Fibroblast of skin of back (primary cell): ENCODE data around the gene GPR171.
"Not testable (repeated sequence)": the region's sequence is repeated elsewhere in the genome, so short reads cannot be mapped to it uniquely, and the experiment has no call there.

Experiments used
- DNase-seq: peaks from one replicate; pipeline ENCODE4 v3.0.0-alpha.2; 2013

Gene GPR171

DNA sequence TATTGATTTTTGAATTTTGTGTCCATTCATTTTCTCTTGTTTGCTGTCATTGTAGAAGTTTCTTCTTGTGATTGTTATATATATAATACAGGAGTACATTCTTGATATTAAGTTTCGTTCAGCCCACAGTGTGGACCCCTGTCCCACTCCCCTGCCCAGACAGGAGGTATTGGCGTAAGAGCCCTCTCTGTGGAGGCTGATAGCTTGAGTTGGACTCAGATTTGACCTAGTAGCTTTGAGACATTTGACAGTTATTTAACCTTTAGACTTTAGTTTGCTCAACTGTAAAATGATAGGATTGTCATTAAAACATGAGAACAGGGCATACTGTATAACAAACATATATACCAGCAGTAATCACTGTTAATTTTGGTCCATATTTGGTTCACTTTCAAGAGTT lies 27.1 kb downstream of the GPR171 start:
- no peak for DNase-seq

- no peak for DNase-seq
These were observed 28.7 kb downstream of the GPR171 start for GRCh38 chr3:151174351-151174750.

- DNase-seq: peak; percentile 6
These were observed 31.8 kb downstream of the GPR171 start for GRCh38 chr3:151171145-151171757.

DNA sequence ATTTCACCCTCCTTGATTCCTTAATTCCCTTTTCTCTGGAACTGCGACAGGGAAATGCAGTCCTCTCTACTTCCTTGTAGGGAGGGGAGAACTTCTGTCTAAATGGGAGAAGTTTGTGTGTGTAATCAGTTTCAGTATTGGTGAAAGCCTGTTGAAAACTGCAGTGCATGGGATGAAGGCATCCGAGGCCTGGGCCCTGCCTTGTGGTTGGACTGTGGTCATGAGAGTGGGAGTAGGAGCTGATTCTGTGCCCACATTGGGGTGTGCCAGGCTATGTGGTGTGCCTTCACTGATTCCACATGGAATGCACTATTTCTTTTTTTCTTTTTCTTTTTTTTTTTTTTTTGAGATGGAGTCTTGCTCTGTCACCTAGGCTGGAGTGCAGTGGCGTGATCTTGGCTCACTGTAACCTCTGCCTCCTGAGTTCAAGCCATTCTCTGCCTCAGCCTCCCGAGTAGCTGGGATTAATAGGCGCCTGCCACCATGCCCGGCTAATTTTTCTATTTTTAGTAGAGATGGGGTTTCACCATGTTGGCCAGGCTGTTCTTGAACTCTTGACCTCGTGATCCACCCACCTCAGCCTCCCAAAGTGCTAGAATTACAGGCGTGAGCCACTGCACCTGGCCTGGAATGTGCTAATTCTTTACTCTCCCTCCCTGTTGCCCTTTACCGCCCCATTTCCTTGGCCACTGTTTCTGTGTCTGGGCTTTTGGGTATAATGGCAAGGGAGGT lies 32.9 kb downstream of the GPR171 start:
- DNase-seq: not testable (repeated sequence)

- DNase-seq: no peak
These were observed 33.6 kb downstream of the GPR171 start for GRCh38 chr3:151169262-151169947.

DNA sequence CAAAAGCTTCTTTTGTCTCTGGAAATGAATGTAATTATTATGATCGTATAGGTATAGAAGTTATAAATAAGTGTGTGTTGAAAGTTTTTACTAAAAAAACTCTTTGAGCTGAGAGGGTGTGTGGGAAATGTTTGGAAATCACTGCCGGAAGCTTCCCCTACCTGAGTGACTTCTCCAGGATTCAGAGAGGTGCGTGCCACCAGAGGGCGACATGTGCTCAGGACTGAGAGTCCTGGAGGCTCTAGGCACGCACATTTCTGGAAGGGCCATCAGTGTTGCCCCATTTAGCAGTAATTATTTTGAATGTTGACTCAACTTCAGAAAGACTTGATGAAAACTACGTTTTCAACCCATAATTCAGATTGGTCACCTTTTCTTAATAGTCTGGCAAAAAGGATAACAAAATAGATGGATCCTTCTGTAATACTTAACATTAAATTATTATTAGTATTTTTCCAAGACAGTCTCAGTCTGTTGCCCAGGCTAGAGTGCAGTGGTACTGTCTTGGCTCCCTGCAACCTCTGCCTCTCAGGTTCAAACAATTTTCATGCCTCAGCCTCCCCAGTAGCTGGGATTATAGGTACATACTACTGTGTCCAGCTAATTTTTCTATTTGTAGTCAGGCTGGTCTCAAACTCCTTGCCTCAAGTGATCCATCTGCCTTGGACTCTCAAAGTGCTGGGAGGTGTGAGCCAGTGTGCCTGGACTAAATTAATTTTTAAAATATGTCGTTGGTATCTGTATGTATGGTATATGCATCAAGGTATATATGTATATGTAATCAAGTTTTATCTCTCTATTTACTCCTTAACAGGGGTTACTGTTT lies 34.5 kb downstream of the GPR171 start:
- peak; percentile 66 for DNase-seq

DNA sequence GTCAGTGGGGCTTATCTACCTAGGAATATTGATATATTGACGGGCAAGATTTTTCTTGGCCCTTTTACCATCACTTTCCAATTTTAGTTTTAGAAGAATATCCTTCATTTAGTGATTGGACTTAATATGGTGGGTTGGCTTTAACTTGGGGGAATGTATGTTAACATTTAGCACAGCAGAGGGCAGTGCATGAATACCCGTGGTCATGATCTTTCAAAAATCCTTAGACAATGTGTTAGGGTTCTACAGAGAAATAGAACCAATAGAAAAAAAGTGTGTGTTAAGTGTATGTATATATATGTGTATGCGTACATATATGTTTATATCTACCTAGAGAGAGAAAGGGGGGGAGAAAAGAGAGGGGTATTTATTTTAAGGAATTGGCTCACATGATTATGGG lies 36.9 kb downstream of the GPR171 start:
- no peak for DNase-seq

- no peak for DNase-seq
These were observed 37.8 kb downstream of the GPR171 start for GRCh38 chr3:151165226-151165625.

- DNase-seq: no peak
These were observed 43.2 kb downstream of the GPR171 start for GRCh38 chr3:151159806-151160205.

GRCh38 chr3:151156618-151157216 lies 46.3 kb downstream of the GPR171 start:
- DNase-seq: peak; percentile 59

- DNase-seq: peak; percentile 26
These were observed 47.4 kb downstream of the GPR171 start for GRCh38 chr3:151155409-151156128.

GRCh38 chr3:151154566-151154965 lies 48.5 kb downstream of the GPR171 start:
- DNase-seq: no peak

DNA sequence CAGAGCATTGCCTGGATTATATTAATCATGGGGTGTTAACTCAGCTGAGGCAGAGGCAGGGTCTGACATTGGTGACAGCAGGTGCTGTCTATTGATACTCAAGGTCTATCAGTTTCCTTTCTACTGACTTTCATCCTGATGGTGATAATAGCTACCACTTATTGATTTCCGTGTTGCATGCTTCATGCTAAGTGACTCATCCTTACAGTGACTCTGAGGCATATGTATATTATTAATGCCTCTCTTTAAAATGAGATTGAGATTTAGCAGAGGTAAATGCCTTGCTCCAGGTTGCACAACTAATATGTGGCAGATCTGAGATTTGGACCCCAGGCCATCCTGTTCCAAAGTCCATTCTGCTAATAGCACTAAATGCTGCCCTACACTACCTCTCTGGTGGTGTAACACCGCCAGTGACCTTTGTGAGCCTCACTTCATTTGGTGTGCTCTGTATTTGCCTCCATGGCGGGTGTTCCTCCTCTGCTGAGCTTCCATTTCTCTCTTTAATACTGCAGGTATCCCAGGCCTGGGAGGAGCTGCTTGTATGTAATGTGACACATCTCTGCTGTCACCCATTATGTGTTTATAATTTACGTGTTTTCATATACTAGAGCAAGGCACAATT lies 50.4 kb downstream of the GPR171 start:
- DNase-seq: no peak
